Islet of Langerhans (tissue), 1 donor: ENCODE results near the gene KLK8.
"Not testable (repeated sequence)": the region's sequence is repeated elsewhere in the genome, so short reads cannot be mapped to it uniquely, and the experiment has no call there.

Source experiments
- FAIRE-seq: peaks from one replicate; lab custom pipeline; 2011; peaks lifted over from hg19 to GRCh38; lab: Jason Lieb, UNC

Gene KLK8

DNA sequence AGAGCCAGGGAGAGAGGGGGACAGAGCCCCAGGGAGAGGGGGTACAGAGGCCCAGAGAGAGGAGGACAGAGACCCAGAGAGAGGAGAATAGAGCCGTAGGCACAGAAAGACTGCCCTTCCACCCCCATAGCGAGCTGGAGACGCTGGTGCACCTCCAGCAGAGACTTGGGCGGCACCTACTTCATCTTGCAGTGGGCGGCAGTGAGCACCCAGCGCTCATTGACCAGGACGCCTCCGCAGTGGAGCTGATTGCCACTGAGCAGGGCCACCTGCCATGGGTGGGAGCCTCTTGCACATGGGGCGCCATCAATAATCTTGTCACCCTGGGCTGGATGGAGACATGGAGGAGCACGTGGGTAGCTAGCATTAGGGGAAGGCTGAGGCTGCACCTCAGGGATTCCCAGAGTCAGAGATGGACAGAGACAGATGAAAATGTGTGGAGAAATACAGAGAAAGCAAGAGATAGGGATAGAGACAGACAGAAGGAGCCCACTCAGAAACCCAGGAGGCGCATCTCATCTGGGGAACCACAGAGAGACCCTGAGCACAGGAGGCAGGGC, 19.7 kb downstream of the KLK8 start:
- no peak for FAIRE-seq

DNA sequence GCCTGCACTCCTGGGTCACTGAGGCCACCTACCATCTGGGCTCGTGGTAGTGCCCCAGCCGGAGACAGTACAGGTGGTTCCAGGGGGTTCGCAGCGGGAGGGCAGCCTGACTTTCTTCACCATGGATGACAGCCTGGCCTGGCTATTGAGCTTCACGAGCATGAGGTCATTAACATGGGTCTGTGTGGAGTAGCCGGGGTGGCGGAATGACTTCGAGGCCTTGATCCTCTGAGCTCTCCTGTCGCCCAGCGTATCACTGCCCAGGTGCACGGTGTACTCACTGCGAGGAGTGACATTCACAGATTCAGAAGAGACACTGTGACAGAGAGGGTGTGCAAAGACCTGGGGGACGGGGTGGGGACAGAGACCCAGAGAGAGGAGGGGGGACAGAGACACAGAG, 21.2 kb downstream of the KLK8 start:
- no peak for FAIRE-seq

DNA sequence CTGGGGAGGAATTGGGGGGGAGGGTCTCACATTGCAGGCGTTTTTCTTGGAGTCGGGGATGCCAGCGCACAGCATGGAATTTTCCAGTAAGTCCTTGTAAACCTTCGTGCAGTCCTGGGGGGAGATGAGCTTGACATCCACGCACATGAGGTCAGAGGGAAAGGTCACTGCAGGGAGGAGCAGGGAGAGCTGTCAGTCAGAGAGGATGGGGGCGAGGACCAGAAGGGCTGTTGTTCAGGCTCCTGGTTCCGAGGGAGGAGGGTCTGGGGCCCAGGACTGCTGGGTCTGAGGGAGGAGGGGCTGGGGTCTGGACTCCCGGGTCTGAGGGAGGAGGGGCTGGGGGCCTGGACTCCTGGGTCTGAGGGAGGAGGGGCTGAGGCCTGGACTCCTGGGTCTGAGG, 21.6 kb downstream of the KLK8 start:
- FAIRE-seq = no peak

DNA sequence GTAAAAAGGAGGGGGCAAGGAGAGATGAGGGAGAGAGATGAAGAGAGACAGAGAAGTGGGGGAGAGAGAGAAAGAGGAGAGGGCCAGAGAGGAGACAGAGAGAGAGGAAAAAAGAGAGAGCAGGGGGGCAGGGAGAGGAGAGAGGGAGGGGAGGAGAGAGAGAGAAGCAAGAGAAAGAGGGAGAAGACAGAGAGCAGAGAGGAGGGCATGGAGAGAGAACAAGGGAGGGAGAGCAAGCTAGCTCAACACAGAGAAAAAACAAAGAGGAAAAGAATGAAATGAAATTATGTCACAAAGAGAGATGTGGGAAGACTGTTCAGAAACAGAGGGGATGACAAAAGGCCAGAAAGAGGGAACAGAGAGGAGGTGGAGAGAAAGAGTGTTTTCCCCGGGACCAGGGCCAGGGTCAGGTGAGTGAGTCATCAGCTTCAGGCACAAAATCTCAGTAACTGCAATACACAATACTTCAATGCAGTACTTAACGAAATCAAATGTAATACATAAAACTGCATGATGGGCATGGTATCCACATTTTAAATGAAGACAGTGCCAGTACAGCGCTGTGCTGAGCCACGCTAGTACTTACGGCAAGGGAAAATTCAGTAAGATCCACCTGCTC, 22.5 kb downstream of the KLK8 start:
- no peak for FAIRE-seq

DNA sequence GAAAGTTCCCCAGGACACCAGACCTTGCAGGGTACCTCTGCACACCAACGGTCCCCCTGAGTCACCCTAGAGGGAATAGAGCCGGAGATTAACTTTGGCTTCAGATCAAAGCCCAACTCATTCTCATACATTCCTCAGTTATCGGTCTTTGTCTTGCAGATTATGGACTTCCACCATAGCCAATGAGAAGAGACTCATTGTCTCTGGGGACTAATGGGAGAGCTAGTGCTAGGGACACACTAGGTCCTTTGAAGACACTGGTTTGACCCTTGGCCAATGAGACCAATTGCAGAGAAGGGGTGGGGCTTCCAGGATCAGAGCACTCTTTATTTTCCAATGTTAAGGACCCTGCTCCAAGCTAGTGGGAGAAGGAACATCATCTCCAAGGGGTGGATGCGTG, 23.8 kb downstream of the KLK8 start:
- FAIRE-seq = no peak

DNA sequence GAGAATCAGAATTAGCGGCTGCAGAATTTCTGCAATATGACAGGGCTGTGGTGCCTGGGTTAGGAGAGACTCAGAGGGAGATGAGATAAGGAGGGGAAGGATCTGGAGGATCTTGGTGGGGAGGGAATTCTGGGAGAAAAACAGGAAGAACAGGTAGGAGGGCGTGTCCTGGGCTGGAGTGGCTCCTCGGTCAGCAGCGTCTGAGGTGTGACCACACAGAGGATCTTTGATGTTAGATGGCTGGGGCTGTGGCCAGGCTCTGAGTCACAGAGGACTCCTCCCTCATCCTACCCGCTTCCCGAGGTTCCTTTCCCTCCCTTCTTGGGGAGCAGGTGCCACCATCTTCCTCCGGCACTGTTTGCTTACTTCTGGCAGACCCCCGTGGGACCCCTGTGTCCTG, 25.6 kb downstream of the KLK8 start:
- FAIRE-seq = no peak

DNA sequence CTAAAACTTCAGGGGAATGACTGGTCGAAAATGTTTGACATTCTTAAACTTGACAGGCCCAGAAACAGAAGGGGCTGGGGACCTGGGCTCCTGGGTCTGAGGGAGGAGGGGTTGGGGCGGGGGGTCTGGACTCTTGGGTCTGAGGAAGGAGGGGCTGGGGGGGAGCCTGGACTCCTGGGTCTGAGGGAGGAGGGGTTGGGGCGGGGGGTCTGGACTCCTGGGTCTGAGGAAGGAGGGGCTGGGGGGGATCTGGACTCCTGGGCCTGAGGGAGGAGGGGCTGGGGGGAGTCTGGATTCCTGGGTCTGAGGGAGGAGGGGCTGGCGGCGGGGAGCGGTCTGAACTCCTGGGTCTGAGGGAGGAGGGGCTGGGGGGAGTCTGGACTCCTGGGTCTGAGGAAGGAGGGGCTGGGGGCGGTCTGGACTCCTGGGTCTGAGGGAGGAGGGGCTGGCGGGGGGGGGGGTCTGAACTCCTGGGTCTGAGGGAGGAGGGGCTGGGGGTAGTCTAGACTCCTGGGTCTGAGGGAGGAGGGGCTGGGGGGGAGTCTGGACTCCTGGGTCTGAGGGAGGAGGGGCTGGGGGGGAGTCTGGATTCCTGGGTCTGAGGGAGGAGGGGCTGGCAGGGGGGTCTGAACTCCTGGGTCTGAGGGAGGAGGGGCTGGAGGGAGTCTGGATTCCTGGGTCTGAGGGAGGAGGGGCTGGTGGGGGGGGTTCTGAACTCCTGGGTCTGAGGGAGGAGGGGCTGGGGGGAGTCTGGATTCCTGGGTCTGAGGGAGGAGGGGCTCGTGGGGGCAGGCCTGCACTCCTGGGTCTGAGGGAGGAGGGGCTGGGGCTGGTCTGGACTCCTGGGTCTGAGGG, 26.5 kb downstream of the KLK8 start:
- no peak for FAIRE-seq

DNA sequence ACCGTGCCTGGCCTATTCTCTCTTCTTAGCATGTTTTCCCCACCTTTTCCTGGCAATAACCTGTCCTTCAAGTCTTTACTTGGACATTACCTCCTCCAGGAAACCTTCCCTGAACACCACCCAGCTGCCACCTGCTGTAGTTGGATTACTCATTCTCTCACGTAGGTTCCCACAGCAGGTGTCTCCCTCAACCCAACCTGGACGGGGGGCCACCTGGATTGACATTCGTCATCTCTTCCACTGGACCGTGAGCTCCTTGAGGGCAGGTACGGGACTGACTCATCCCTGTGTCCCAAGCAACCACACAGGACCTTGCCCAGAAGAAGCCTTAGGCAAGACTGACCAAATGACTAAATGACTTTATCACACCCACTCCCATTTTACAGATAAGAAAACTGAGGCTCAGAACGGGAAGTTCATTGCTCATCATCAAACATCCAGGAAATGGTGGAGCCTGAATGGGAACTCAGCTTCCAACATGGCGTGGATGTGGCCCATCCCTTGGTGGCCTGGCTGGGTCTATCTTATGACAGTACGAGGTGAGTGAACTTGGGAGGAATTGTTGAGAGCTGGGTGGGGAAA, 28.5 kb downstream of the KLK8 start:
- no peak for FAIRE-seq

DNA sequence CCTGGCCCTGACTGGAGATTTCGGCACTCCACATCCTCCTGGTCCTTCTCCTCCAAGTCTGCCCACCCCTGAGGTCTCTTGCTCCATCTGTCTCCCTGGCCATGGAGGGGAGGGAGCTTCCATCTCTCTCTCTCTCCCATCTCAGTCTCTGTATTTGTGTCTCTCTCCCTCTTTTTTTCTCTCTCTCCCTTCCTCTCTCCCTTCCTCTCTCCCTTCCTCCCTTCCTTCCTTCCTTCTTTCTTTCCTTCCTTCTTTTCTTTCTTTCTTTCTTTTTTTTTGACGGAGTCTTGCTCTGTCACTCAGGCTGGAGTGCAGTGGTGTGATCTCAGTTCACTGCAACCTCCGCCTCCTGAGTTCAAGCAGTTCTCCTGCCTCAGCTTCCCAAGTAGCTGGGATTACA, 31.6 kb downstream of the KLK8 start:
- FAIRE-seq = not testable (repeated sequence)

DNA sequence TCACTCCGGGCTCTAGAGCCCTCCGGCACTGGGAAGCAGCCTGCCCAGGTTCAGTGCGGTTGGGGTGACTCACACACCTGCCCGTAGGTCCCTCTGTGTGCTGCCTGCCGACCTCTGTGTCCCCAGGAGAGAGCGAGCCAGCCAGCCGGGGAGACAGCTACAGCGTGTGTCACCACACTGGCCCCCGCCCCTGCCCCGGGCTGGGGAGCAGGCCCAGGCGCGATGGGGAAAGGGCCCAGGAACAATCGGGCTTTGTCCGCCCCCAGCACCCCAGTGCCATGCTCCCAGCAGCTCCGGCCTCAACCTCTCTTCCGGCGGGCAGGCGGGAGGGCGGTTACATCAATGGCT, 32.0 kb downstream of the KLK8 start, which contains the start of gene KLK6:
Gene KLK6 (minus strand): TSS at position 179 of the 348 bp plus-strand sequence. CDS start 1,487 bp downstream, outside the sequence.
- no peak for FAIRE-seq

DNA sequence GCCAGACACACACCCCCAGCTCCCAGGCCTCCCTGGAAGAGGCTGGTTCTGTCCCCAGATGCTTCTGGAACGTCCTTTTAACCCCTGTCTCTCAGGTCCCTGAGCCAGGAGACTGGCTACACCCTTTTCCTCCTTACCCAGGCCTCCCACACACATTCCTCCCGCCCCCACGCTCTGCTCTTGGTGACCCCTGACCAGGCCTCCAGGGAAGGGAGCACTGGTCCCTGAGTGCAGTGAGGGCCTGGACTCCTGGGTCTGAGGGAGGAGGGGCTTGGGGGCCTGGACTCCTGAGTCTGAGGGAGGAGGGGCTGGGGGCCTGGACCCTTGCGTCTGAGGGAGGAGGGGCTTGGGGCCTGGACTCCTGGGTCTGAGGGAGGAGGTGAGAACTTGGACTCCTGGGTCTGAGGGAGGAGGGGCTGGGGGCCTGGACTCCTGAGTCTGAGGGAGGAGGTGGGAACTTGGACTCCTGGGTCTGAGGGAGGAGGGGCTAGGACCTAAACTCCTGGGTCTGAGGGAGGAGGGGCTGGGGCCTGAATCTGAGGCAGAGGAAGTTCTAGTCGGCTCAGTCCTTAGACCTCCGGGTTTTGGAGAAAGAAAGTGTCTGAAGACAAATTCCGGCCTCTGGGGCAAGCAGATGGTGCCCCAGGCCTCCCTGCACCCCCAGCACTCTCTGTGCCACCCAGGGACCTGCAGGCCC, 32.5 kb downstream of the KLK8 start:
- FAIRE-seq = no peak

DNA sequence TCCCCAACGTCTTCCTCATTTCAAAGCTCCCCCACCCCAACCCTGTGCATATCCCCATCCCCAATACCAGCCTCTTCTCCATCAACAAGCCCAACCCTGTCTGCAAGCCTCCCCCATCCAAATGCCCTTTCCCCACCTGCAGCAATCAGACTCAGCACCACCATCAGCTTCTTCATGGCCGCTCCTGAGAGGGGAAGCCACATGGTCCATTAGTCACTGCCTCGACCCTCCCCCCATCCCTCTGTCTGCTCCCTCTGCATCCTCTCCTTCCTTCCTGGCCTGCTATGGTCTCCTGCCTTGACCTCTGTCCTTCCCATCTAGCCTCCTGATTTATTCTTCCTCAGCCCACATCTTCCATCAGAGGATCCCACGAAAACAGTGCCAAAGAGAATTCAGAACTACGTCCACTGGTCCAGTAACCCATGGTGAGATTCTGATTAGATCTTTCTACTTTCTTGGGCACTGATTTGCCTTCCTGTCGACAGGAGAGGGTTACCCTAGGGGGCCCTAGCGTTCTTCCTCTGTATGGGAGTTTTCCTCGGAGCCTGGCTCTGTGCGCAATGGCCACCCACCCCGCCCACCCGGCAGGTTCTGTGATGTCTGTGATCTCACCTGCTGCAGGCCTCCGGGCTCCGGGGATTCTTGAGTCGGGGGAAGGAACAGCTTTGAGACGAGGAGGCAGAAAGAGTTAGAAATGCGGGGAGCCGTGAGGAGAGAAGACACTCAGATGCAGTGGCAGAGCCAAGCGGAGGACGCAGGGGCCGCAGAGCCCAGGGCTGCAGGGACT, 33.3 kb downstream of the KLK8 start:
- FAIRE-seq = no peak

DNA sequence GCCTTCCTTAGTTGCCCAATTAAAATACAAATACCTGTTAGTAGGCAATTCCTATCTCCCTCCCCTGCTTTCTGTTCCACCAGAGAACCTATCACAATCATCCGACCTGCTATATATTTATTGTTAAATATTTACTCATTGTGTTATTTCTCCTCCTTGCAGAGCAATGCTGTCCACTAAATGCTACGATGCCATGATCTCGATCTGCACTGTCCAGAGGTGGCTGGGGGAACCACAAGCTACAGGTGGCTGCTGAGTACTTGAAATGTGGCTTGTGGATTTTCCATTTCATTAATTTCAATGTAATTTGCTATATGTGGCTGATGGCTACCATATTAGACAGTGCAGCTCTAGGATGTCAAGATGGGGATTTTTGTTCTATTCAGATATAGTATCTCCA, 37.1 kb downstream of the KLK8 start:
- FAIRE-seq = no peak

DNA sequence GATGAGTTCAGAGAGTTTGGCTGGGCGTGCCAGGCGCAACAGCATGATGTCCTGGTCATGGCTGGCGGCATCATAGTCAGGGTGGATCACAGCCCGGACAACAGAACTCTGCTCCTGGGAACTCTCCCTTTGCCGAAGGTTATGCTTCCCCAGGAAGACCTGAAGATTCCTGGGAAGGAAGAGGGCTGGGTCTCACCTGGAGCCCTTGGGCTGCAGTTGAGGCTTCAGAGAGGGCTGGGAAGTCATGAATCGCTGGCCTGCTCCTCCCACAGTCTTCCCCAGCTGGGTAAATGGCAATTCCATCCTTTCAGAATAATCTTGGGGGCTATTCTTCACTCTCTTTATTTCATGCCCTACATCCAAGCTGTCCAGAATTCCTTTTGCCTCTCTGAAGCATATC, 38.0 kb downstream of the KLK8 start:
- FAIRE-seq = no peak

DNA sequence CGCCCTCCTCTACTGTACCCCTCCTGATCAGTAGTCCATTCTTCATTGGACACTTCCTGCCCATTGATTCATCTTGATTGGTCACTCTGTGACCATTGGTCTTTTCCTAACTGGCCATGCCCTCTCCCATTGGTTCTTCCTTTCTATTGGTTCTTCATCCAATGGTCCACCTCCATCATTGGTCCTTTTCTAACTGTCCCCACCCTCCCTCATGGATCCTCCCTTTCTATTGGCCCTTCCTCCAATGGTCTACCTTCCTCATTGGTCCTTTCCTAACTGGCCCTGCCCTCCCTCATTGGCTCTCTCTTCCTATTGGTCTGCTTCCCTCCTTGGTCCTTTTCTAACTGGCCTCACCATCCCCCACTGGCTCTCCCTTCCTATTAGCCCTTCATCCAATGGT, 39.2 kb downstream of the KLK8 start:
- no peak for FAIRE-seq

DNA sequence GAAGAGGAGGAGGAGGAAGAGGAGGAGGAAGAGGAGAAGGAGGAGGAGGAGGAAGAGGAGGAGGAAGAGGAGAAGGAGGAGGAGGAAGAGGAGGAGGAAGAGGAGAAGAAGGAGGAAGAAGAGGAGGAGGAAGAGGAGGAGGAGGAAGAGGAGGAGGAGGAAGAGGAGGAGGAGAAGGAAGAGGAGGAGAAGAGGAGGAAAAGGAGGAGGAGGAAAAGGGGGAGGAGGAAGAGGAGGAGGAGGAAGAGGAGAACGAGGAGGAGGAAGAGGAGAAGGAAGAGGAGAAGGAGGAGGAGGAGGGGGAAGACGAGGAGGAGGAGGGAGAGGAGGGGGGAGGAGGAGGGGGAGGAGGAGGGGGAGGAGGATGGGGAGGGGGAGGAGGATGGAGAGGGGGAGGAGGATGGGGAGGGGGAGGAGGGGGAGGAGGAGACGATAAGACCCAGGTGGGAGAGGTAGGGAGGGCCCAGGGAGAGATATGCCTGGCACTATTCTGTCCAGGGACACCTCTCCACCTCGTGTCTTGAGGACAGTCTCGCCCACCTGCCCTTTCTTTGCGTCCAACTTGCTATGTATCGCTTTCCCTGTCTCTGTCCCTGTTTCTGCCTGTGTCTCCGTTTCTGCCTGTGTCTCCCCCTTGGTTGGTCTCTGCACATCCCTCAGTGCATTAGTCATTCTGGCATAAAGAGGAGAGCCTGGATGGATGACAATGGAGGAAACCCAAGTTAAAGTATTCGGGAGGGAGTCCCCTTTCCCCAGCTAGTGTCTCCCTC, 41.5 kb downstream of the KLK8 start:
- no peak for FAIRE-seq

DNA sequence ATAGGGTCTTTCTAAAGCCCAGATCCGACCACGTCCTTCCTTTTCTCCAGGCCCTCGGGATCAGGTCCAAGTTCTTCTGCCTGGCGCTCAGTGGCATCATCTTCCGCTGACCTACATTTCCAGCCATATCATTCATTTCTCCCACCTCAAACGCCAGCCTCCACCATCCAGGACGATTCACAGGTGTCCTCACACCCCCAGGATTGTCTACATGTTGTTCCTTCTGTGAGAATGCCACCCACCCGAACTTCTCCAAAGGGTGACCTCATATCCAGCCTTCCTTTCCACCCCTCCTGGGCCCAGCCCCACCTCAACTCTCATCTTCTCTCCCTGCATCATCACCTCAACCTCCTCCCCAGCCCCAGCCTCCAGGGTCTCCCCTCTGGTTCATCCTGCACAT, 43.8 kb downstream of the KLK8 start:
- no peak for FAIRE-seq

DNA sequence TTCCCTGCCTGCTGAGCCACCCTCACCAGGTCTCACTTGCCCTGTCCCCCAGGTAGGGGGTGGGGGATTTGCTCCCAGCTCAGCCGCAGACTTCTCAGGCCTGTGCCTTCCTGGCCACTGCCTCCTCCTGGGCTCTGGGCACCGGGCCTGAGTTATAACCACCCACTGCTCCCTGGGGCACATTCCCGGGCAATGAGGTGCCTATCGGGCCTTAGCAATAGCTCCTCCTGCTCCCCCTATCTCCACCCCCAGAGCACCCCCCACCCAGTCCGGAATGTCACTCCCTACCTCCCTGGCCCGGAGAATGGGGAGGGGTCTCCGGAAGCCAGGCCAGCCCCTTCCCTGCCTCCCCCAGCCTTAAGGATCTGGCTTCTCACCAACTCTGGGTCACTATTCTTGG, 48.5 kb downstream of the KLK8 start, which contains the start of gene KLK5:
Gene KLK5 (minus strand): TSS at position 129 of the 400 bp plus-strand sequence. CDS start 381 bp downstream, outside the sequence.
- no peak for FAIRE-seq

DNA sequence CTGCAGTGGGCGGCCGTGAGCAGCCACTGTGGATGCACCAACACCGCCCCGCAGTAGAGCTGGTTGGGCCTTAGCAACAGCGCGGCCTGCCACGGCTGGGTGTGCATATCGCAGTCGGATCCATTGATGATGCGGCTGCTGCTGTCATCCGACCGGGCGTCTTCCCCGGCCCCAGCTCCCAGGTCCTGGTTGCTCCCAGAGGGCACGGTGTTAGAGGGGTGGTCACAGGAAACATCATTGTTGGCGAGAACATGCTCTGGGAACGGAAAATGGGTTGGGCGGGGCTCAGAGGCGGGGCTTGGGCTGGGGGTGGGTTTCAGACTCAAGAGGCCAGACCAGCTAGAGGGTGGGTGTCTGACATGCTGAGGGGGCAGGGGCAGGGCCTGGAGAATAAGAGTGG, 51.5 kb downstream of the KLK8 start:
- FAIRE-seq = no peak

DNA sequence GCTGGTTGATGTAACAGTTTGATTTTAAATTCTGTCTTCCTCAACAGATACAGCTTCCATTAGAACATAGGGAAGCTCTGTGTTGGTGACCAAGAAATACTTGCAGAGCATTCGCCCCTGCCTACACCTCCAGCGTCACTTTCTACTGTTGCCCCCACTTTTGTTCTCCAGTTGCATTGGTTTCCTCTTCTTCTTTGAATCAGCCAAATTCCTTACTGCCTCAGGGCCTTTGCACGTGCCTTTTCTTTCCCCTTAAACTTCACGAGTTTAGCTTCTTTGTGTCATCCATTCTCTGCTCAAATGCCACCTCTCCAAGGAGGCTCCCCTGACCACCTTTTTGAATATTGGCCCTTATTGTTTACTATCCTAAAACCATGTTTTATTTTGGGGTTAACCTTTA, 54.3 kb downstream of the KLK8 start:
- no peak for FAIRE-seq
